HG02852 (cell line): ENCODE results near the gene PRAMEF6.
"Not testable (repeated sequence)": the region's sequence is repeated elsewhere in the genome, so short reads cannot be mapped to it uniquely, and the experiment has no call there.

Experiments used
- ATAC-seq: cut with Tn5 transposase; IDR thresholded peaks from one replicate; pipeline ENCODE4 v1.9.1; 2021; ENCODE audit warnings: mild to moderate bottlenecking, moderate library complexity; ENCODE audit not compliant: unreplicated experiment

The PRAMEF6 gene

DNA sequence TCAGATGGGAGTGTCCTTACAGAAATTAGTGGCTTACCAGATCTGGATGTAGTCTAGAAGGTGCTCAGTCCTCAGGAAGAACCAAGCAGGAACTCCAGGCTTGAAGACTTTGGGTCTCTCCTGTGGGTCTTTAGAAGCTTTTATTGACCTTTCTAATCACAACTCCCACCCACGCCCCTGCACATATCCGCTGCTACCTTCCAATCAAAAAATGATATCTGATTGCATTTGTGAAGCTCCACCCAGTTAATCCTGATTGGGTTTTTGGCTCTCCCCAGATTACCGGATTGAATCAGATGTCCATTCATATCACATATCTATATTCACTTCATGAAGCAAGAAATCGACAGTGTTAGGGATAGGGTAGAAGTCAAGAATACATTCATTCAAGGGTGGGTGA, at the start of gene PRAMEF6:
Gene PRAMEF6 (minus strand): TSS at position 101 of the 400 bp plus-strand sequence. CDS start 5,062 bp downstream, outside the sequence.
- not testable (repeated sequence) for ATAC-seq

DNA sequence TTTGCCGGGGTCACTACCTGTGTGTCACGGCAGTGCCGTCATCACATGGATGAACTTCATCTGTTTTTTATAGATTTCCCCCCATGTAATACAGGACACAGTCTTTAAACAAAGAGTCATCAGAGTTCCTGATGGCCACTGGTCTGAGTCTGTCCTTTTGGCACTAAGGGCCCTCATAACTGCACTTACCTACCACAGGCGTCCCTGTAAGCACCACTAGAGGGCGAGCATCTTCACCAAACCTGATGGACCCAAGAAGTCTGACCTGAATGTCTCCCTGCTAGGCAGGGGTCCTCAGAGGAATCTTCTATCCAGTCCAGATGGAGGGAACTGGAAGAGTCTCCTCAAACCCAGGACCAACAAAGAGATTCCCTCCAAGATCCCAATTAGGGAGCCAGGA, 23.0 kb downstream of the PRAMEF6 start:
- ATAC-seq, result not testable (repeated sequence)

DNA sequence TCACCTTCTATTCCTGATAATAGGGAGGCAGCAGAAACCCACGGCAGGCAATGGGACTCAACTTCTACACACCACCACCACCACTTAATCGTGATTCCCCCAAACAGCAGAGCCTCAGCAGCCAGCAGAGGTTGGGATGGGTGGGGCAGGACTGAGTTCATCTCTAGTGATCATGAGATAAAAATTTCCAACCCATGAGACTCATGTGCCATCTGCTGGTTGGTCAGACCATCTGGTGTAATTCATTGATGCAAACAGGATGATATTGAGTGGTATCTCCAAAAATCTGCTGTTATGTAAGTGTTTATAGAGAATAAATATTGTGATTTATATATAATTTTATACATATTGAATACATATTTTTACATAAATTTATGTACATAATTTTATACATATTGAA, 25.6 kb downstream of the PRAMEF6 start:
- ATAC-seq, result not testable (repeated sequence)

DNA sequence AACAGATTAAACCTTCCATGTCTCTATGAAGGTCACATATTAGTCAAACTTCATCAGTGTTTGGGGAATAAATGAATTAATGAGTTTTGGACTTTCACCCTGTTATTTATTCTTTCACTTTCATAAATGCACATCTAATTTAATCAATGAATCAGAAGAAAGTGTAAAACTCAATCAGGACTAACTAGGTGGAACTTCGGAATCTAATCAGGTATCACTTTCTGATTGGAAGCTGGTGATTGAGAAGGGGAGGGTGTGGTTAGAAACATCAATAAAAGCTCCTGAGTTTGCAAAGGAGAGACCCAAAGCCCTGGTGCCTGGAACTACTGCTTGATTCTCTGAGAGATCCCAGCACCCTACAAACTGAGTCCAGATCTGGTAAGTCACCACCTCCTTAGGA, 31.1 kb downstream of the PRAMEF6 start, which contains the start of gene PRAMEF7:
Gene PRAMEF7 (plus strand): TSS at position 301 of the 400 bp plus-strand sequence. CDS start 1,083 bp downstream, outside the sequence.
- not testable (repeated sequence) for ATAC-seq

DNA sequence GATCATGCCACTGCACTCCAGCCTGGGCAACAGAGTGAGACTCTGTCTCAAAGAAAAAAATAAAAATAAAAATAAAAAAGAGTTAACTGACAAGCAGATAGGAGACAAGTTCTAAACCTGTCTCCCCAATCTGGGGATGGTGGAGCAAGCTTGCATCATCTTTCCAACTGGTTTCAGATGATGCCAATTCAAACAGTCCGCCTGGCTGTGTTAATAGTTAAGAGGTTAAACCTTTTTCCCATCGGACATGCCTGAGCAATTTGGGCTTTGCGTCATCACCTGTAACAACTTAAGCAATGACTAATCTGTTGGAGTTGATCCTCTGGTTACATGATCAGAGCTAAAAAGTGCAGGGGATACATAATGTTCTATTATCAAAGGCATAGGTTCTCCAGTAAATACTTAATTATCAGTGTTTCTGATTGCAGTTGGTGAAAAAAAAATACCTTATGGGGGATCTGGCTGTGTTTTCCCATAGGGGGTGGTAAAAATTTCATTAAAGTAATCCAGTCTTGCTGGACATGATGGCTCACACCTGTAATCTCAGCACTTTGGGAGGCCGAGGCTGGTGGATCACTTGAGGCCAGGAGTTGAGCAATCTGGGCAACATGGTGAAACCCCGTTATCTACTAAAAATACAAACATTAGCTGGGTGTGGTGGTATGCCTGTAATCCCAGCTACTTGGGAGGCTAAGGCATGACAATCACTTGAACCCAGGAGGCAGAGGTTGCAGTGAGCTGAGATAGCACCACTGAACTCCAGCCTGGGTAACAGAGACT, 43.4 kb downstream of the PRAMEF6 start:
- not testable (repeated sequence) for ATAC-seq

DNA sequence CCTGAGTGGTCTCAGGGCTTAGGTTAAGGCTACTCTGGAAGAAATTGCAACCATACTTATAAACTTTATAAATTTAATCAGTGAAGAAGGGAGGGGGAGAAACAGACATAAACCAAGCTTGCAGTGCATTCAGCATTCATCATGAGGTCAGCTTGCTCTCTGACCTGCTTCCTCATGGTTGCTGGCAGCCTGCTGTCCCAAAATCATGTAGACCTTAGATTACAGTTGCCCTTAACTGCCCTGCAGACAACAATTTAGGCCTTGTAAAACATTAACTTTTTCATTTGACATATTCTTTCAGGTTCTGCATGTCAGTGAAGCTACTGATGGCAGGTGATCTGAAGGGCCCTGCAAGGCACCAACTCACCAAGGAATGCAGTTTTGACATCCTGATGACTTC, 48.2 kb downstream of the PRAMEF6 start:
- ATAC-seq, result not testable (repeated sequence)

DNA sequence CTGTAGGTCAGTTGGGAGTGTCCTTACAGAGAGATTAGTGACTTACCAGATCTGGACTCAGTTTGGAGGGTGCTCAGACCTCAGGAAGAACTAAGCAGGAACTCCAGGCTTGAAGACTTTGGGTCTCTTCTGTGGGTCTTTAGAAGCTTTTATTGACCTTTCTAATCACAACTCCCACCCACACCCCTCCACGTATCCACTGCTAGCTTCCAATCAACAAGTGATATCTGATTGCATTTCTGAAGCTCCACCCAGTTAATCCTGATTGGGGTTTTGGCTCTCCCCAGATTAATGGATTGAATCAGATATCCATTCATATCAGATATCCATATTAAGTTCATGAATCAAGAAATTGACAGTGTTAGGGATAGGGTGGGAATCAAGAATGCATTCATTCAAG, 49.2 kb downstream of the PRAMEF6 start, which contains the start of gene PRAMEF10:
Gene PRAMEF10 (minus strand): TSS at position 101 of the 400 bp plus-strand sequence. CDS start 2,423 bp downstream, outside the sequence.
- ATAC-seq, result not testable (repeated sequence)
